HepG2 (cell line): ENCODE results near the gene FAM53B. TPM values are rescaled to one million over a fixed set of nuclear protein-coding genes. Genes with fewer than 3 reads are reported as not detected.

ENCODE experiments used
- FOXP1 ChIP-seq, 2 experiments: fragments of 450-650 bp in 1 of 2; IDR thresholded peaks; 2 replicates each; pipeline ENCODE4 v1.6.1; 2017 to 2018; ENCODE audit warnings: antibody characterized with exemption in 1 of 2
- MNT ChIP-seq: fragments of 450-650 bp; IDR thresholded peaks from 2 replicates; pipeline ENCODE4 v1.6.1; 2016
- PRDM4 ChIP-seq: sonication (generic); formaldehyde crosslinking; IDR thresholded peaks from 2 replicates; pipeline ENCODE4 v1.9.0; 2021; ENCODE audit warnings: missing genetic modification reagents, borderline replicate concordance
- RFX5 ChIP-seq: IDR thresholded peaks from 2 replicates; pipeline ENCODE4 v1.6.1; 2011; ENCODE audit warnings: low read depth, low read length, improper control_type of control experiment
- RNF2 ChIP-seq: fragments of 450-650 bp; conservative IDR thresholded peaks from 2 replicates; pipeline ENCODE4 v1.6.1; 2016; ENCODE audit warnings: low read depth
- SRF ChIP-seq: IDR thresholded peaks from 2 replicates; pipeline ENCODE4 v1.6.1; 2011; ENCODE audit warnings: mild to moderate bottlenecking, low read depth, low read length, moderate library complexity
- STAT5B ChIP-seq: sonication (generic); formaldehyde crosslinking; IDR thresholded peaks from 2 replicates; pipeline ENCODE4 v1.4.0; 2020; ENCODE audit warnings: missing genetic modification reagents
- TCF7L2 ChIP-seq: IDR thresholded peaks from 2 replicates; pipeline ENCODE4 v1.6.1; 2011; ENCODE audit warnings: mild to moderate bottlenecking, low read depth, low read length, moderate library complexity
- TSC22D2 ChIP-seq: sonication (generic); formaldehyde crosslinking; IDR thresholded peaks from 2 replicates; pipeline ENCODE4 v1.5.1; 2020; ENCODE audit warnings: missing genetic modification reagents, mild to moderate bottlenecking, borderline replicate concordance
- YEATS2 ChIP-seq: sonication (generic); formaldehyde crosslinking; IDR thresholded peaks from 2 replicates; pipeline ENCODE4 v1.4.0; 2020; ENCODE audit warnings: missing genetic modification reagents, borderline replicate concordance
- ZMAT3 ChIP-seq: sonication (generic); formaldehyde crosslinking; conservative IDR thresholded peaks from 2 replicates; pipeline ENCODE4 v1.7.0; 2021; ENCODE audit warnings: missing genetic modification reagents
- ZNF362 ChIP-seq: sonication (generic); formaldehyde crosslinking; IDR thresholded peaks from 2 replicates; pipeline ENCODE4 v1.4.0; 2020; ENCODE audit warnings: missing genetic modification reagents, mild to moderate bottlenecking, borderline replicate concordance
- ZNF652 ChIP-seq: IDR thresholded peaks from 2 replicates; pipeline ENCODE4 v1.6.1; 2016; ENCODE audit warnings: low read depth, borderline replicate concordance
- ZNF773 ChIP-seq: sonication (generic); formaldehyde crosslinking; IDR thresholded peaks from 2 replicates; pipeline ENCODE4 v1.4.0; 2020; ENCODE audit warnings: missing genetic modification reagents, borderline replicate concordance
- polyA plus RNA-seq, 8 experiments: library from polyadenylated mRNA; depleted of rRNA in 3 of 8; stranded (reverse) in 7 of 8; unstranded in 1 of 8; fragments of >200 nt; fragmentation: Illumina TruSeq in 4 of 8; extraction: Trizol in 4 of 8; gene quantifications; 2 replicates each; pipeline versions ENCODE4 v1.2.1 to v1.2.3, GENCODE V29; 2011 to 2016; ENCODE audit warnings: low read depth in 4 of 8, missing spikeins in 1 of 8, mixed read lengths in 1 of 8; ENCODE audit not compliant: insufficient read depth in 1 of 8
- total RNA-seq, 5 experiments: library from RNA; depleted of rRNA; stranded (reverse); fragments of >200 nt; fragmentation: Illumina TruSeq; extraction: Trizol; gene quantifications; 2 replicates each; pipeline ENCODE4 v1.2.3, GENCODE V29; 2016; ENCODE audit warnings: low read depth in 1 of 5
- TF ChIP-seq, protein P1 (sequence below): sonication (generic); formaldehyde crosslinking; IDR thresholded peaks from 2 replicates; pipeline ENCODE4 v1.5.1; 2020; ENCODE audit warnings: mild to moderate bottlenecking, missing genetic modification reagents
- TF ChIP-seq, protein P2 (sequence below): sonication (generic); formaldehyde crosslinking; IDR thresholded peaks from 2 replicates; pipeline ENCODE4 v1.5.1; 2020; ENCODE audit warnings: mild to moderate bottlenecking, moderate library complexity, missing genetic modification reagents

Gene FAM53B
- total and polyA plus RNA-seq, 2 of the 13 experiments (the other 11 are each of a cell fraction or from before 2014, with no cell fraction given) = 6.4 to 19.3 TPM

DNA sequence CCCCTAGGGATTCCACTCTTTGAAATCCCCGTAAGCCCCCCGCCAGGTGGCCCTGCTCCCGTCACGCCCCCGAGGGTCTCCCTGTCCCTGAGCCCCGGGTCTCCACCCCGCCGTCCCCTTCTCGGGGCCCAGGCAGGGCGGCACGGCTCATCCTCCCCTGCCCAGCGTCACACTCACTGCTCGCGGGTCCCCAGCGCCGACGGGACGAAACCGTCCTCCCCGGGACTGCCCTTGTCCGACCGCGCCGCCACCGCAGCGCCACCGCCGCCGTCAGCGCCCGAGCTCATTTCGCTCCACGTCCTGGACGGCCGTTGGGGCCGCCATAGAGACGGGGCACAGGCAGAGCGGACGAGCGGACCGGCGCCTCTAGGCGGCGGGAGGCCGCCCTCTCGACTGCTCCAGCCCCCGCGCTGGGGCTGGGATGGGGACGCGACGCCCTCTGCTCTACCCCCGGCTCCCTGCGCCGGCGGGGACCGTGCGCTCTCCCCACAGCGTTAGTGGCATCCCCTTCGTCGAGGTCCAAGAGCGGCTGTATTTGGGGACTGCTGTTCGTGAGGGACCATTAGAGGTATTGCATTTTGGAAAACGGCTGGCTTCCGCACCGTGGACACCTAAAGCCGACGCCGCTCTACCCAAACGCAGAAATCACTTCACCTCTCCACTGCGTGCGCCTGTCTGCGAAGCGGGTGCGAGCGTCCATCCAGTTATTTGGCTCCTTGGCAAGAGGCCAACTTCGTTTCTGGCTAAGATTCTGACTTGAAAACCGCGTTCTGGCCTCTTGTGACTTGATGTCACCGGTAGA lies 47.6 kb upstream of the FAM53B start, which contains the start of gene EEF1AKMT2 (continued):
- TF ChIP-seq ZNF773 (CRISPR knock-in tag) (peak; percentile 62; the same call in 1 of the 2 replicates), PRDM4 (0 out of 2 replicates have a peak, but pooled peaks have one; percentile 80), FOXP1 (IDR thresholded peaks at IDR 0.05) (no peak), FOXP1 (CRISPR knock-in tag; IDR thresholded peaks at IDR 0.05) (no peak), ZMAT3 (CRISPR knock-in tag) (peak; percentile 85; the same call in 1 of the 2 replicates), MNT (no peak), STAT5B (peak; percentile 82; the same call in 1 of the 2 replicates), TCF7L2 (no peak), RFX5 (no peak), ZNF652 (CRISPR knock-in tag) (no peak), TSC22D2 (CRISPR knock-in tag) (peak; percentile 72; the same call in 1 of the 2 replicates), RNF2 (no peak; the same call in 1 of the 2 replicates), YEATS2 (CRISPR knock-in tag) (peak; percentile 84), ZNF362 (CRISPR knock-in tag) (peak; percentile 40; the same call in 1 of the 2 replicates), SRF (no peak)
- TF ChIP-seq, protein P1, sequence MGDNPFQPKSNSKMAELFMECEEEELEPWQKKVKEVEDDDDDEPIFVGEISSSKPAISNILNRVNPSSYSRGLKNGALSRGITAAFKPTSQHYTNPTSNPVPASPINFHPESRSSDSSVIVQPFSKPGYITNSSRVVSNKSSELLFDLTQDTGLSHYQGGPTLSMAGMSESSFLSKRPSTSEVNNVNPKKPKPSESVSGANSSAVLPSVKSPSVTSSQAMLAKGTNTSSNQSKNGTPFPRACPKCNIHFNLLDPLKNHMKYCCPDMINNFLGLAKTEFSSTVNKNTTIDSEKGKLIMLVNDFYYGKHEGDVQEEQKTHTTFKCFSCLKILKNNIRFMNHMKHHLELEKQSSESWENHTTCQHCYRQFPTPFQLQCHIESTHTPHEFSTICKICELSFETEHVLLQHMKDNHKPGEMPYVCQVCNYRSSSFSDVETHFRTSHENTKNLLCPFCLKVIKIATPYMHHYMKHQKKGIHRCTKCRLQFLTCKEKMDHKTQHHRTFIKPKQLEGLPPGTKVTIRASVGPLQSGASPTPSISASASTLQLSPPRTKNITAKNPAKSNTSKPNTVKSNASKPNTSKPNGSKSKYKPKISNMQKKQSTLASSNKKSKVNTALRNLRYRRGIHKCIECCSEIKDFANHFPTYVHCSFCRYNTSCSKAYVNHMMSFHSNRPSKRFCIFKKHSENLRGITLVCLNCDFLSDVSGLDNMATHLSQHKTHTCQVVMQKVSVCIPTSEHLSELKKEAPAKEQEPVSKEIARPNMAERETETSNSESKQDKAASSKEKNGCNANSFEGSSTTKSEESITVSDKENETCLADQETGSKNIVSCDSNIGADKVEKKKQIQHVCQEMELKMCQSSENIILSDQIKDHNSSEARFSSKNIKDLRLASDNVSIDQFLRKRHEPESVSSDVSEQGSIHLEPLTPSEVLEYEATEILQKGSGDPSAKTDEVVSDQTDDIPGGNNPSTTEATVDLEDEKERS (CRISPR knock-in tag) = peak; percentile 67; the same call in 1 of the 2 replicates
- TF ChIP-seq, protein P2, sequence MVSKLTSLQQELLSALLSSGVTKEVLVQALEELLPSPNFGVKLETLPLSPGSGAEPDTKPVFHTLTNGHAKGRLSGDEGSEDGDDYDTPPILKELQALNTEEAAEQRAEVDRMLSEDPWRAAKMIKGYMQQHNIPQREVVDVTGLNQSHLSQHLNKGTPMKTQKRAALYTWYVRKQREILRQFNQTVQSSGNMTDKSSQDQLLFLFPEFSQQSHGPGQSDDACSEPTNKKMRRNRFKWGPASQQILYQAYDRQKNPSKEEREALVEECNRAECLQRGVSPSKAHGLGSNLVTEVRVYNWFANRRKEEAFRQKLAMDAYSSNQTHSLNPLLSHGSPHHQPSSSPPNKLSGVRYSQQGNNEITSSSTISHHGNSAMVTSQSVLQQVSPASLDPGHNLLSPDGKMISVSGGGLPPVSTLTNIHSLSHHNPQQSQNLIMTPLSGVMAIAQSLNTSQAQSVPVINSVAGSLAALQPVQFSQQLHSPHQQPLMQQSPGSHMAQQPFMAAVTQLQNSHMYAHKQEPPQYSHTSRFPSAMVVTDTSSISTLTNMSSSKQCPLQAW (CRISPR knock-in tag) = peak; percentile 76; the same call in 1 of the 2 replicates
